ENCODE data around the gene PLA2G4D. TPM values are rescaled to one million over a fixed set of nuclear protein-coding genes. Genes with fewer than 3 reads are reported as not detected.

PLA2G4D gene
- total RNA-seq, 1 experiment from 2014 or later = not detected

GRCh38 chr15:42107473-42107872, 13.1 kb upstream of the PLA2G4D start:
- no TSS peak for BruUV-seq (replicated peaks)
- peaks cover 11% of the 10 kb centered on the region for H3K27me3 Mint-ChIP-seq (ENCODE audit: insufficient read depth, unreplicated experiment)
- ChIA-PET CTCF (interaction anchor here (0.5 to 1.2 kb wide), 5 partner anchors 12 to 809 kb away, joined by 3 to 4 read pairs (median 3); partner anchors contain the start of gene PLA2G4F), POLR2A (interaction anchor here (0.8 to 2.9 kb wide), 3 partner anchors 10 to 15 kb away, joined by 3 to 9 read pairs (median 3); no protein-coding TSS in a partner anchor)
- no peaks in the 10 kb centered on the region for H3K36me3 Mint-ChIP-seq (ENCODE audit: insufficient read depth, unreplicated experiment)
- DNase-seq (ENCODE audit: unreplicated experiment) = no peak
- H3K4me3 Mint-ChIP-seq (ENCODE audit: unreplicated experiment) = no peak overlapping the region
- H3K9me3 Mint-ChIP-seq (ENCODE audit: unreplicated experiment) = peaks cover 11% of the 10 kb centered on the region
- no peak overlapping the region for H3K27ac Mint-ChIP-seq (ENCODE audit: low read depth, unreplicated experiment)
- peaks cover 4% of the 10 kb centered on the region for H3K4me1 Mint-ChIP-seq (ENCODE audit: insufficient read depth, unreplicated experiment)
- intact Hi-C loops (cut with micrococcal nuclease) = no loop called here
- TF ChIP-seq CTCF (IDR thresholded peaks at IDR 0.05; ENCODE audit: unreplicated experiment) = no peak

GRCh38 chr15:42106288-42106687, 11.9 kb upstream of the PLA2G4D start:
- no TSS peak for BruUV-seq (replicated peaks)
- peaks cover 6% of the 10 kb centered on the region for H3K4me1 Mint-ChIP-seq (ENCODE audit: insufficient read depth, unreplicated experiment)
- no peak for TF ChIP-seq CTCF (IDR thresholded peaks at IDR 0.05; ENCODE audit: unreplicated experiment)
- peaks cover 11% of the 10 kb centered on the region for H3K9me3 Mint-ChIP-seq (ENCODE audit: unreplicated experiment)
- intact Hi-C loops (cut with micrococcal nuclease) = no loop called here
- no peaks in the 10 kb centered on the region for H3K36me3 Mint-ChIP-seq (ENCODE audit: insufficient read depth, unreplicated experiment)
- H3K4me3 Mint-ChIP-seq (ENCODE audit: unreplicated experiment) = no peak overlapping the region
- DNase-seq (ENCODE audit: unreplicated experiment) = no peak
- POLR2A ChIA-PET = interaction anchor here (0.7 to 2.9 kb wide), 4 partner anchors 15 to 50 kb away, joined by 3 to 9 read pairs (median 3); partner anchors contain the start of gene PLA2G4F
- no peak overlapping the region for H3K27ac Mint-ChIP-seq (ENCODE audit: low read depth, unreplicated experiment)
- CTCF ChIA-PET = interaction anchor here (0.7 to 1.2 kb wide), 3 partner anchors 13 to 50 kb away, joined by 3 to 4 read pairs (median 4); no protein-coding TSS in a partner anchor
- peaks cover 11% of the 10 kb centered on the region for H3K27me3 Mint-ChIP-seq (ENCODE audit: insufficient read depth, unreplicated experiment)

GRCh38 chr15:42104095-42104891, 9.9 kb upstream of the PLA2G4D start:
- CTCF ChIA-PET = interaction anchor here (0.7 kb wide), 3 partner anchors 20 to 31 kb away, joined by 3 to 5 read pairs (median 4); no protein-coding TSS in a partner anchor

More at GRCh38 chr15:42104095-42104891, 9.9 kb upstream of the PLA2G4D start:
- POLR2A ChIA-PET = interaction anchor here (0.6 to 1.5 kb wide), 2 partner anchors 10 to 11 kb away, joined by 3 read pairs; partner anchors contain the start of gene PLA2G4D
- no peak overlapping the region for H3K27ac Mint-ChIP-seq (ENCODE audit: low read depth, unreplicated experiment)
- peaks cover 11% of the 10 kb centered on the region for H3K27me3 Mint-ChIP-seq (ENCODE audit: insufficient read depth, unreplicated experiment)
- peaks cover 11% of the 10 kb centered on the region for H3K9me3 Mint-ChIP-seq (ENCODE audit: unreplicated experiment)
- no TSS peak for BruUV-seq (replicated peaks)
- peaks cover 6% of the 10 kb centered on the region for H3K4me1 Mint-ChIP-seq (ENCODE audit: insufficient read depth, unreplicated experiment)
- intact Hi-C loops (cut with micrococcal nuclease) = no loop called here
- TF ChIP-seq CTCF (IDR thresholded peaks at IDR 0.05; ENCODE audit: unreplicated experiment) = no peak
- DNase-seq (ENCODE audit: unreplicated experiment) = peak; percentile 49
- H3K36me3 Mint-ChIP-seq (ENCODE audit: insufficient read depth, unreplicated experiment) = no peaks in the 10 kb centered on the region
- no peak overlapping the region for H3K4me3 Mint-ChIP-seq (ENCODE audit: unreplicated experiment)

Measured in MCF 10A (cell line).